Midbrain (tissue), 1 donor: ENCODE results near the gene CFAP92.
"Not testable (repeated sequence)": the region's sequence is repeated elsewhere in the genome, so short reads cannot be mapped to it uniquely, and the experiment has no call there.

ENCODE experiments used
- DNase-seq: peaks from one replicate; lab custom pipeline; 2025; lab: John Stamatoyannopoulos, UW

CFAP92 gene

DNA sequence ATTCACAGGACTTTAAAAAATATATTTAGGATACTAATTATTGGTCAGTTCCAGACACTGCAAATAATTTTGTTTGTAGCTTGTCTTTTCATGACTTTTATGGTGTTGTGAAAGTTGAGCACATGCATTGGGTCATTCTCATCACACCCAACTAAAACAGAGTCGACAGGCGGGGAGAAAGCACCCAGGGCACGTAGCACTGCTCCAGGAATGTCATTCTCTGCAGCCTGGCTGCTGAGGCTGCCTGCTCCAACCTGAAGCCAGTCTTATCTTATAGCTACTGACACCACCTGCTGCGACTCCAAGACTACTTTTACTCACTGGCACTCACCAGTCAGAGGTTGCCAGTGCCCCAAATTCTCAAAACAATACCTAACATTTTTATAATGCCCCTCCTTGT lies 57.5 kb downstream of the CFAP92 start:
- no peak for DNase-seq

DNA sequence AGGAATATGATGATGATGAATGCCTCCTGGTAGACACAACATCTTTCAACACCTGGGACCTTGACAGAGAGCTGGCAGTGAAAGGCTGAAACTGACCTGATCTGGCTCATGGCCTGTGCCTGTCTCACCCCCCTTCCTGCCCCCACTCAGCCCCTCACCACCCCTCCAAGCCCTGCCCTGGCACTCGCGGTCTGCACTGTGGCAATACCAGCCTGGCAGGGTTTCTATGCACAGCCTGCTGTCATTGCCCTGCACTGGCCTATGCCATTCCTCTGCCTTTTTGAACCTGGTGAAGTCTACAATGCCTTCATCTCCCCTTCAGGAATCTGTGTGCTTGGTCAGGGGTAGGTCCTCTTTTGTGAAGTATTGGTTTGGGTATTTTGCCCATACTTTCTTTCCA lies 58.0 kb downstream of the CFAP92 start:
- no peak for DNase-seq

GRCh38 chr3:128933922-128934253 lies 60.0 kb downstream of the CFAP92 start:
- no peak for DNase-seq

DNA sequence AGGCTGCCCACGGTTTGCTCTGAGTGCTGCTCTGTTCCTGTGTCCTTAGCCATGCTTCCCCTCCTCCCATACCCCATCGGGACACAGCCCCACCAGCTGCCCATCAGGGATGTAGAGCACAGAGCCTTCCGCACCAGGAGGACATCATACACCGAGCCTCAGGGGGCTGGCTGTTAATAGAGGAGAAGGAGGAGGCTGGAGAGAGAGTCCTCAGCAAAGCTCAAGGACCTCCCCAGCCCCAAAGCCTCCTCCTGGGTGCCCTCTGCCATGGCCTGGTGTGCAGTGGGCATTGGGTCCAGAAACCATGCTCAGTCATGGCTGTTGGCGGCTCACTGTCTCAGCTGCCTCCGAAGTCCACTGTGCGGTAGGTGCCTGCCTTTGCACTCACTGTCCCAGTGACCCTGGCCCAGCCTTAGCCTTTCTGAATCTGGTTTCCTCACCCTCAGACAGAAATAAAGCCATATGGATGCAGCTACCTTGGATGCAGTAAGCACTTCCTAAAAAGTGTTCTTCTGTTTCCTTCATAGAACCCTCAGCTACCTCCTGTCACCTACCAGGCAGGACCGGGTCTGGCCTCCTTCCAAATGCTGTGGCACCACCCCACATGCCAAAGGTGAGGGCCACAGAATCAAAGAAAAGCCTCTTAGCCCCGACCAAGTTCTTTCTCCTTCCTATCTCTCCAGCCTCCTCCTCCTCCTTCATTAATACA lies 60.5 kb downstream of the CFAP92 start:
- no peak for DNase-seq

GRCh38 chr3:128932516-128933212 lies 61.2 kb downstream of the CFAP92 start:
- DNase-seq: no peak

- DNase-seq: no peak
These were observed 62.8 kb downstream of the CFAP92 start for GRCh38 chr3:128931046-128931445.

- DNase-seq: no peak
These were observed 64.5 kb downstream of the CFAP92 start for GRCh38 chr3:128929364-128929763.

DNA sequence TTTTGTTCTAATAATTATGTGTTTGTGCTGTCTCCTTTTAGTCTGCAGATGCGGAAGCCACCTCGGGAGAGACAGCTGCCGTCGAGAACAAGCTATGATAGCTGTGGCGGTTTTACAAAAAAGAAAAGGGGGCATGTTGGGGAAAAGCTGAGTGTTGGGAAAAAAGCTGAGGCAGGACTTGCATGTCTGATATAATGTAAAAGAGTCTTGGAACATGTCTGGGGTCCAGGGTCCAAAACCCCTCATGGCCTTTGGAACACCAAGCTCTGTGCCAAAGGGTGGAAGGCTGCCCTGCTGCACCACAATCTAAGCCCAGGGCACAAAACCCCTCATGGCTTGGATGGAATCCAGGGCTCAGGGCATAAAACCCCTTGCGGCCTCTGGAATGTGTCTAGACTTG lies 69.9 kb downstream of the CFAP92 start:
- DNase-seq: not testable (repeated sequence)

DNA sequence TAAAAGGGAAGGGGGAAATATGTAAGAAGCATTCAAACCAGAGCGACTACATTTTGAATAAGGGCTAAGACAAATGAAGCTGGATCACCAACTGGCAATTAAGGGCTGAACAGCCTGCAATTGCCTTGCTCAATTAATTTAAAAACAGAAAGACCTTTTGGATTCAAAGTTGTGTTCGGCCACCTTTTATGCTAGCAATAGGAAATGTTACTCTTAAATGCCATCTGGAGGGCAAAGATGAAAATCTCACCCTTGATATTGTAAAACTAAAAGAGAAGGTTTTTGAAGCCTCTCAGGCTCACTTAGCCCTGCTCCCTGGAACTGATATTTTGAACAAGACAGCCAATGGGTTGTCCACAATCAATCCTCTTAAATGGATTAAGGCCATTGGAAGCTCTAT lies 70.3 kb downstream of the CFAP92 start:
- DNase-seq: no peak

GRCh38 chr3:128922804-128923459 lies 70.9 kb downstream of the CFAP92 start:
- no peak for DNase-seq

- DNase-seq: no peak
These were observed 73.9 kb downstream of the CFAP92 start for GRCh38 chr3:128919988-128920387.

- no peak for DNase-seq
These were observed 76.6 kb downstream of the CFAP92 start for GRCh38 chr3:128917291-128917690.

DNA sequence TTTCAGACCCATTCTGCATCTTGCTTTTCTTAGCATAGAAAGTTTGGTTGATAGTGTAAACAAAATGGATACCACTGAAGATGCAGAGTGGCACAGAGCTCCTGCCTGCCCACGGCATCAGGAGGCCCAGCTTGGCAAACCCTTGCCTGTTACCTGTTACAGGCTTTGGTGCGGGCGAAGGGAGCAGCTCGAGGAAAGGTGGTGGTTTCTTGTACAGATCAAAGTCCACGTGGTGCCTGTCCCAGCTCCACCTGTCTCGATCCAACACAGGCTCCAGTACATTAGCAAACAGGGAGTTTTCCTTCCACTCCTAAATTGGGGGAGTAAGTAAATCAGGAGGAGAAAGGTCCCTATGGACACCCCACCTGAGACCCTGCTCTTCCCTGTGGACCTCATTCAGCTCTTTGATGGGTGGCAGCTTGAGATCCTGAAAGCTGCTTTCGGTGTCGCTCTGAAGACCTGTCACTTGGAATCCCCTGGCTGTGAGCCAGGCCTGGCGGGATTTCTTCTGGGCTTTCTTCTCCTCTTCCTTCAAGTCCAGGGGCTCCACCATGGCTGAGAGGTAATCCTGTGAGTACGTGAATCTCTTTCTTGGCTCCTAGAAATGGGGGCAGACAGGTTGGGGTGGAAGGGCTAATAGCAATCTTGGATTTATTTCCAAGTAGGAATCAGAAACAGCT lies 78.8 kb downstream of the CFAP92 start:
- DNase-seq: no peak

- no peak for DNase-seq
These were observed 82.0 kb downstream of the CFAP92 start for GRCh38 chr3:128911911-128912310.

DNA sequence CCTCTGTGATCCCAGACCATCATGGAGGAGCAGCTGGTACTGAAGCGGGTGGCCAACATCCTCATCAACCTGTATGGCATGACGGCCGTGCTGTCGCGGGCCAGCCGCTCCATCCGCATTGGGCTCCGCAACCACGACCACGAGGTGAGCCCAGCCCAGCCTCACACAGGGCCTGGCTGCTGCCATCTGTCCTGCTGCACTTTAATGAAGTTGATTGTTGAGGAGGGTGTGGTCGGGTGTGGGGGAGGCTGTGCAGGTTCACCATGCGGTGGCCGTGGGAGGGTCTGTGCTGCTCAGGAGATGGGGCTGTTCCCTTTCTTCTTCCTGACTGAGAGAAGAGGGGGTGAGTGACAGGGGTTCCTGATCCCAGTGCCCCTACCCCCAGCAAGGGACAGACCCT lies 83.9 kb downstream of the CFAP92 start:
- DNase-seq: no peak

DNA sequence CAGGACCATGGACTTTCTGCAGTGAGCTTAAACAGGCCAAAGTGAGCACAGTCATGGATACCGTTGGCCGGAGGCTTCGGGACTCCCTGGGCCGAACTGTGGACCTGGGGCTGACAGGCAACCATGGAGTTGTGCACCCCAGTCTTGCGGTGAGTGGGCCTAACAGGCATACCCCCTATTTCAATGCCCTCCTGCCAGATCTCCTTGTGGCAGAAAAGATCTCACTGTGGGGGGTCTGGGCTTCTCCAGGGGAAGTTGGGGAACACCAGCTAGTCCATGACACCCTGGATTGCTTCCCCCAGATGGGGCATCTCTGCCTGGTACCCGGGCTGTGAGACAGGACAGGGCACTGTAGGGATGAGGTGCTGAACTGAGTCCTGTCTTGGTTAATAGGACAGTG lies 84.9 kb downstream of the CFAP92 start:
- no peak for DNase-seq

DNA sequence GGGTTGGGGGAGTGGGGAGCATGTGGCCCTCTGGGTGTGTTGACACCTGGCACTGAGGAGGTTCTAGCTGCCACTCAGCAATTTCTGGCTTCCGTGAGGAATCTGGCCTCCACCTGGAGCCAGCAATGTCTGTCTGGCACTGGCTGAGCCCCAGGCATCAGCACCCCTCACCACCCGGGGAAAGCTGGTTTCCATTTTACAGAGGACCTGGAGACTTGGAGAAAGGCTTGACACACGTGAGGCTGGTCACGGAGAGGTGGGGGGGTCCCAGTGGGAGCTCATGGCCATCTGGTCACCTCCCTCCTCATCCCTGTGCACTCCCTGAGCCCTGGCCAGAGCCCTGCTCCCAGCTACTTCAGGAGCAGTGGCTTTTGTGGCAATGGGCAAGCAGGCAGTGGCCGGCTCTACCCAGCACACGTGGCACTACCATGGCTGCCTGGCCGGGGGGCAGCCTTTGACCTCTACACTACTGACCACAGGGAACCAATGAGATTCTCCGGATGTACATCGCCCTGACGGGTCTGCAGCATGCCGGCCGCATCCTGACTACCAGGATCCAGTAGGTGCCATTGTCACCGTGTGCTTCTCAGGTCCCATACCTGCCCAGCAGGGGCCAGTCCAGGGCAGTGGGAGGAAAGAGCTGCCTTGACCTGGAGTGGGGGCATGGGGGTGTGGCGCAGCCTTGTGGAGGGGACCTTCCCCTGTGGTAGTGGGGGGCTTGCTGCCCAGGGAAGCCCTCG lies 86.0 kb downstream of the CFAP92 start:
- DNase-seq: no peak

DNA sequence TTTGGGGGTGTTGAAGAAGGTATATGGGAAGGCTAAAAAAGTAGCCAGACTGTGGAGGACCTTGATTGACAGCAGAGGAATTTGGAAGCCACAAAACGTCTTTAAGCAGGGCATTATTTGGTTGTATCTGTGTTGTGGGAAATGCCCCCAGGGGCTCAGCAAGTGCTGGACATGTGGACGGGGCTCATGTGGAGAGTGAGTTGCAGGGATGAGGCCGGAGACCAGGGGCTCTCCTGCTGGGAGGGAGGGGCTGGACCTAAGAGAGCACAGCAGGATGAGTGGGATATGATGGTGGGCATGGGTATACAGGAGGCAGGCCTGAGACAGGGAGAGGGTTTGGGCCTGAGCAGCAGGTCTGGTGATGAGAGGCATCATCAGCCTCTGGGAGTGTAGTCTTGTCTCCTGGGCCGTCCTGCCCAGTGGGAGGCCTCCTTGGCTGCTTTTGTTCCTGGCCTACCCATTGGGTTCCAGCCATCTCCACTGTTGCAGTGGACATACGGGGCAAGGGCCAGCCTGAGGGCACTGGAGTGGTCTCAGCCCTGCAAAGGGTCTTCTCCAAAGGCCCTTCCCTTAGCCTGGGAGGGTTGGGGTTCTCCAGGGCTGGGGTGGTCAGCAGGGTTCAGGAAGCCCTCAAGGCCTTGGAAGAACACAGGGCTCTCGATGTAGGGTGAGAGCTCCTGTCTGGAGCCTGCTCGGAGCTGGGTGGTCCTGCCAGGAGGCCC lies 86.9 kb downstream of the CFAP92 start:
- DNase-seq: no peak

DNA sequence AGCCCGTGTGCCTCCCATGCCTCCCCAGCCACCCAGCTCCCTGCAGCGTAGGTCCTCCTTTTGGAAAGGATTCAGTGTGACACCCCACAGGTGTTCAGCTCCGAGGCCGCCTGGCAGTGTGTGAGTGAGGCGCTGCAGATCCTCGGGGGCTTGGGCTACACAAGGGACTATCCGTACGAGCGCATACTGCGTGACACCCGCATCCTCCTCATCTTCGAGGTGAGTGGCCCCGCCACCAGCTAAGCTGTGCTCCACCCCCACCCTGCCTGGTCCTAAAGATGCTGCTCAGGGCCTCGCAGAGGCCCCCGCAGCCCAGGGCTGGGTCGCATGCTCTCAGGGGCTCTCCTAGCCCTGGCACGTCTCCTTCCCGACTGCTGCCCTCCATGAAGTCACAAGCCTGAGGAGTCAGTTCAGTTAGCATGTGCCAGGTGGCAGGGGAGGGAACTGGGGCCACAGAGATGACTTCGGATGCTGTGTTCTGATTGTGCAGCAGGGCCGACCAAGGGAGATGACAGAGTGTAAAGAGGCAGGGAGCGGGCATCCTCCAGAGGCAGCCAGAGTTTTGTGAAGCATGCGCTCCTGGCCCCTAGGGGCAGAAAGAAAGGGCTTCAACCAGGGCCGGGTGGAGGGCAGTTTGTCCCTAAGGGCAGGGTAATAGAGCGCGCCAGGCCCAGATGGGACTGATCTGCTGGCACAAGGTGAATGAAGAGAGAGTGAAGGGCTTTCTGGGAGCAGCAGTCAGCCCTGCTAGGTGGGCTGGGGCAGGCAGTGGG lies 87.7 kb downstream of the CFAP92 start:
- no peak for DNase-seq

DNA sequence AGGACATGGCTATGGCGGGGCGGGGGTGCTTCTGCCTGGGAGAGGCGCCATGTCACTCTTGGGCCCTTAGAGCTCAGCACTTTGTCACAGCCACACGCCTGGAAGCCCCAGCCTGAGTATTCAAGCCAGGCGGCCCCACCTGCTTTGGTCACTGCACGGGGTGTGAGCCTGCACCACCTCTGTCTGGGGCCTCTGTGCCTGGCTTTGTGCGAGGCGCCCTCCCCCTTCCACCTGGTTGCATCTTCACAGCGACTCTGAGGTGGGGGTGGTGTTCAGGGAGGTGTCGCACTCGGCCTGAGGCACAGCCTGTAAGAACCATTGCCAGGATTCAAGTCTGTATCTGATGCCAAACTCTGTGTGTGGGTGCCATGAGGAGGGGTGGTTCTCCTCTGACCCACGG lies 90.4 kb downstream of the CFAP92 start:
- DNase-seq: no peak

DNA sequence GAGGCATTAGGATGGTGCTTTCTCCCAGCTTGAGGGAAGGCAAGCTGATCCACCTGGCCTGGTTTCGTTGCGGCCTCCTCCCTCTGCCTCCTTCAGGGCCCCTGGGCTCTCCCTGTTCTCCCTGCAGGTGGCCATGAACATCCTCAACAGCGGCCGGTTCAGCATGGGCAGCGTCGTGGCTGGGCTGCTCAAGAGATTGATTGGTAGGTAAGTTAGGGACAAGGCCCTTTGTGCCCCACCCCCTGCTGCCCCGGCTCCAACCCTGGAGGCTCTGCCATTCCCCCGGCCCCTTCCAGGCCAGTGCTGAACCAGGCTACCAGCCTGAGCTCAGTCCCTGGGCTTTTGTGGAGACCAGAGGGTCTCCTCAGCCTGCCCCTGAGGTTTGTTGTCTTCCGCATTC lies 91.5 kb downstream of the CFAP92 start:
- no peak for DNase-seq
